GM21529 (cell line): ENCODE results near the gene SPSB4.

ENCODE experiments used
- ATAC-seq: cut with Tn5 transposase; IDR thresholded peaks from one replicate; pipeline ENCODE4 v1.9.1; 2021; ENCODE audit not compliant: unreplicated experiment

The SPSB4 gene

GRCh38 chr3:141150081-141150830 lies 99.1 kb downstream of the SPSB4 start:
- ATAC-seq, result no peak

GRCh38 chr3:141150931-141151330 lies 99.8 kb downstream of the SPSB4 start:
- no peak for ATAC-seq

DNA sequence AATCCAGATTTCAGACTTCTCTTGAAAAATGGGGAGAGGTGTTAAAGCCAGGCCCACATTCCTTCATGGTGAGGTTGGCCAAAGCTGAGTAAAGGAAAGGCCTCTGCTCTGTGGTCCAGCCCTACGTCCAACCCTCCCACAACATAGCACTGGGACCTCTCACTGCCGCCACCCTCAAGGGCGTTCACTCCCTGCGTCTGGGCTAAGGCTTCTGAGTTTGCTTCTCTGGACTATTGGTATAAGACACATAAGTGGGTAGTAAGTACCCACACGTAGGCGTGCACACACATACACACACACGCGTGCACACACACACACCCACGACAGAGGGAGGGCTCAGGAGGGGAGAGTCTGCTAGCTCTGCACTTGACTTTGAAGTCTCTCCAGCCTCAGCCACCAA lies 100.3 kb downstream of the SPSB4 start:
- ATAC-seq, result no peak

GRCh38 chr3:141152130-141152529 lies 101.0 kb downstream of the SPSB4 start:
- ATAC-seq, result no peak

- no peak for ATAC-seq
These were observed 101.9 kb downstream of the SPSB4 start for GRCh38 chr3:141152801-141153678.

DNA sequence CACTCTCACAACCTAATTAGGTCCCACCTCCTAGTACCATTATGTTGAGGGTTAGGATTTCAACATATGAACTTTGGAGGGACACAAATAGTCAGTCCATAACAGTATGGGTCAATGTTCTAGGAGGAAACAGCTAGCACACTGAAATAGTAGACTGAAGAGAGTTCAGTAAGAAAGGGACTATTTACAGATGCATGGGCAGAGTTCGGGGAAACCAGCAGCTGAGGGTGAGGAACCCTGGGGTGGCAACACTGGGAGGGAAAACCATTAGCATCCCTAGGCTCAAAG lies 102.5 kb downstream of the SPSB4 start:
- no peak for ATAC-seq

DNA sequence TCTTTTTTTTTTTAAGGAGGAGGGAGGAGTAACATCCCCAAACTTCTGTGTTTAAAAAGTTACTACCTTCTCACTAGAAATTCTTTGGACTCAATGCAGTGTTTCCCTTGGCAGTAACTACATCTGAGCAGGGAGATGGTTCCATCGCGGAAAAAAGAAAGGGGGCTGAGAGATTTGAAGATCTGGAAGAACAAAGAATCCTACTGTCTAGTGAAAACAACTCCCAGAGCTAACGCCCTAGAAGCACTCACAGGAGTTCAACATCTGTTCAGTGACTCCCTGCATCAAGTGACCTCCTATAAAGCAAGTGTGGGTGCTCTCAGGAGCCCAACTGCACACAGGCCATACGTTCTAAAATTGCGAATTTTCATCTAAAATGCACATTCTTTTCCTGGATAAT lies 113.7 kb downstream of the SPSB4 start:
- no peak for ATAC-seq

- no peak for ATAC-seq
These were observed 116.5 kb downstream of the SPSB4 start for GRCh38 chr3:141167681-141168080.

DNA sequence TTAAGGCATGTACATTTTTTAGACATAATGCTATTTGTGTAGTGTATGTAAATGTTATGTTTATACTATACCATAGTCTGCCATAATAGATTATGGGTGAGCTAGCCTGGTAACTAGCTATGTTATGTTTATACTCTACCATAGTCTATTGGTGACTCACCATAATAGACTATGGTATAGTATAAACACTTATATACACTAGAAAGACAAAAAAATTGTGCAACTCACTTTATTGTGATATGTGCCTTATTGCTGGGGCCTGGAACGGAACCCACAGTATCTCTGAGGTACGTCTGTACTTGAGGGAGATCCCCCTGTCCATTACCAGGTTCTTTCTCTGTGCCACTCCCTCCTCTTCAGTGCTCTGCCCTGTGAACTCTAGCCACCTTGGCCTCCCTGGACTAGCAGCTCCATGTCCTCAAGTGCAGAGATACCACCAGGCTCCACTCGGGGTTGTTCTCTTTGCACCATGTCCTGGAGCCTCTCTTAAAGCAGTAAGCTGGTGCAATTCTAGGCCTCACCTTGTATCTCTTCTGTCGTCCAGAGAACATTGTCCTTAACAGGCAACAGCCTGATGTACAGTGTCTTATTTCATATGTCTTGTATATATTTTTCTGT lies 119.6 kb downstream of the SPSB4 start:
- ATAC-seq, result no peak

DNA sequence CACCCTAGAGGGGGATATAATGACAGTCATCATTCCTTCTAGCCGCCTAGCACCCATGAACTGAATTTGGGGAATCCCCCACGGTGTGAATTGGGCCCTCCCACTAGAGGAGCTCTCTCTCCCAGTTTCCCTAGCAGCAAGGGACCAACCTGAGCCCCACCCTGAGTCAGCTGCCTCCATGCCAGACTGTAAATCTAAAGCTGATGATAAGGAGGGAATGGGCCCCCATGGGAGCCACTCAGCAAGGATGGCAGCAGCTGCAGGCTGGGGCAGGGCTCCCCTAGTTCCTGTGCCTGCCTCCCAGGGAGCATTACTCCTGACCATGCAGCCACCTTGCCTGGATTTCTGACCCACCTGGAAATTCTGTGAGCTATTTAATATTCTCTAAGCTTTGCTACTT lies 123.5 kb downstream of the SPSB4 start:
- no peak for ATAC-seq

- no peak for ATAC-seq
These were observed 125.6 kb downstream of the SPSB4 start for GRCh38 chr3:141176775-141177174.

GRCh38 chr3:141178026-141178425 lies 126.9 kb downstream of the SPSB4 start:
- no peak for ATAC-seq

- no peak for ATAC-seq
These were observed 127.4 kb downstream of the SPSB4 start for GRCh38 chr3:141178551-141178950.

DNA sequence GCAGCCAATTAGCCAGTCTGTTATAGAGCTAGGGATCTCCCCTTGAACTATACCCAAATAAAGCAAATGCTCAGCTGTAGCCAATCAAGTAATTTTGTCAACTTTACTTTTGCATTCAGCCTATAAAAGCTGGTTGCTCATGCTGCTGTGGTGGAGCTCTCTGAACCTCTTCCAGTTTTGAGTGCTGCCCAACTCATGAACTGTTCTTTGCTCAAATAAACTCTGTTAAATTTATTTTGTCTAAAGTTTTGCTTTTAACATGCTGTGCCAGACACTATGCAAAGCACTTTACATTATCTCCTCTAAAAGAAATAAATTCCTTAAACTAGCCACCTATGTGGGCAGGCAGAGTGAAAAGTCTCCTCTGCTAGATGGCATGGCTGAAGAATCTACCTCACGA lies 128.8 kb downstream of the SPSB4 start:
- ATAC-seq, result no peak

DNA sequence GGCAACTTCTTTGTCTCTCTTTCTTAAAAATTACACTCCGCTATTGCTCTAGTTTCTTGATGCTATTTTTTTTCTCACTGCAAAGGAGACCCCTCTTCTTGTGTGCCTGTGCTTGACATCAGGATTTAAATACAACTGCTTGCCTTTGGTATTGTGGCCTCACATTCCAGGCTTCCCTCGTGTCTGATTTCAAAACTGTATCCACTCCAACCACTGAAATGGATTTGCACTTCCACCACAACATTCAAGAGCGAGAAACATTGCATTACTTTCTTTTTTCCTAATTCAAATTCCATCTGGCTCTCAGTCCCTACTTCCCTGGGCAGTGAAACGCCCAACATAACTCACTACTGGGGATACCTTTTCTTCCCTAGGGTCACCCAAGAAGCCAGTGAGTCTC lies 130.0 kb downstream of the SPSB4 start:
- ATAC-seq, result no peak

DNA sequence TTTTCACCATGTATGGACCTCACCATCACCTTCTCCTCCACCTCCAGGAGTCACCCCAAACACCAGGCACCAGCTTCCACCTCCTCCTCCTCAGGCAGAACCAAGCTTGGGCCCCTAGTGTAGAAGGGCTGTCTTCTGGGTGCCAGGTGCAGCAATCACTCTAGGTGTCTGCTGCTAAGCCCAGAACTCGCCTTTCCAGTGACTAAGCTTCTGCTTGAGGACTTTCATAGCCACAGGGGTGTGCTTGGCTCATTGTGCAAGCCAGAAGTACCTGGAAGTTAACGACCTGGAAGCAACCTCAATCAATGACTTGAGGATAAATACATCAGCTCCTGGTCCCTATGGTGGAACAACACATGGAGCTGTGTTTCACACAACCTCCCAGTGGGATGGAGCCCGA lies 130.7 kb downstream of the SPSB4 start:
- no peak for ATAC-seq

GRCh38 chr3:141183606-141184005 lies 132.5 kb downstream of the SPSB4 start:
- ATAC-seq, result no peak

DNA sequence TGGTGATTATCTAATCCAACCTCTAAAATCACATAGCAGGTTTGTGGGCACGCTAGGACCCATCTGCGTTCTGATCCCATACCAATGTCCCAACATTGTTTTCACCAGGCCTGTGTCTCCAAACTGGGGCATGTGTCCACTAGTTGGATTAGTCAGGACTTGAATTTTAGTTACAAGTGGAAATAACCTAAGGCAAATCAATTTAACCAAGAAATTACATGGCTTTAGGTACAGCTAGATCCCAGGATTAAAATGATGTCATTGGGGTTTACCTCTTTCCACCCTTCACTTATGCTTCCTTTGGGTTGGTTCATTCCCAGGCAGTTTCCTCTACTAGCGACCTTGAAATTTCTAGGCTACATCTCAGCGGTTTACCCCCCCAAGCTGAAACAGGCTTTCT lies 133.3 kb downstream of the SPSB4 start:
- no peak for ATAC-seq

GRCh38 chr3:141191097-141191749 lies 140.1 kb downstream of the SPSB4 start:
- no peak for ATAC-seq

DNA sequence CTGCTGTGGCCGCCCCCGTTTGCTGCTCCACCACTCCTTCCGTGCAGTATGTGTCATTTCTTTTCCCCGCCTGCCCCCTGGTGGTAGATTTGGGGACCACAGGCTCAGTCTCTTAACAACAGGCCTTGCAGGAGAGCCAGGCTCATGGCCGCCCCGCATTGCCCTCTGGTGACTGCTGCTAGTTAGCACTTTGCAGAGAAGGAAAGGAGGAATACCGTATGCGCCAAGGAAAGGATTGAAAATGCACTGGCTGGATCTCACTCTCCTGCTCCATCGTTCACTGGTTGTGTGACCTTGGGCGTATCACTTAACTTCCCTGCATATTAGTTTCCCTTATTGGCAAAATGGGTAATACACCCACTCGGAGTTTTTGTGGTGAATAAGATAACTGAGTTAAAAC lies 141.2 kb downstream of the SPSB4 start:
- peak; percentile 100 for ATAC-seq

DNA sequence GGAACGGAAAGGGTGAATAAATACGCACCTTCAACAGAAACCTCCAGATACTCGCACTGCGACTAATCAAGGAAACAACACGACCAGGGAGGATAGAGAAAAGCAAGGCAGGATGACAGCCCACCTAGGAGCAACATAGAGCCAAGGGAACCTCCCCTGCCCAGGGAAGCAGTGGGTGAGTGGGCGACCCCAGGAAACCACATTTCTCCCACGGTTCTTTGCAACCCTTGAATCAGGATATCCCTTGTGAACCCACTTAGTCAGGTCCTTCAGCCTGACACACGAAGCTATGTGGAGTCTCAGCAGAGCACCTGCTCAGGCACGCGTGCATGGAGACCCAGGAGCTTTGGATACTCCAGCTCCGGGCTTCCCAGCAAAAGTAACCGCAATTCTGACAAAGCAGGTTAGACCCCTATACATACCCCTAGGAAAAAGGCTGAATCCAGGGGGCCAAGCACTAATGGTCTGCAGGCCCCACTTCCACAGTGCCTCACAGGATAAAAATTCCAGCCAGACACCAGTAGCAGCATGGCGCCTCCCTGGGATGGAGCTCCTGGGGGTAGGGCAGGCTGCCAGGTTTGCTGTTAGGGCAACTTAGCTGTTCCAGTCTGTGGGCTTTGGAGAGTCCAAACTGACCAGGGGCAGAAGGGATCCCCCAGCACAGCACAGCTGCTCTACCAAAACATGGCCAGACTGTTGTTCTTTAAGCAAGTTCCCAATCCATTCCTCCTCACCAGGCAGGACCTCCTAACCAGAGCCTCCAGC lies 142.1 kb downstream of the SPSB4 start:
- no peak for ATAC-seq
